ENCODE results near the gene VCAM1. TPM values are rescaled to one million over a fixed set of nuclear protein-coding genes. Genes with fewer than 3 reads are reported as not detected.

VCAM1 gene
- total RNA-seq, 1 donor from 2014 or later: 2.1 TPM

DNA sequence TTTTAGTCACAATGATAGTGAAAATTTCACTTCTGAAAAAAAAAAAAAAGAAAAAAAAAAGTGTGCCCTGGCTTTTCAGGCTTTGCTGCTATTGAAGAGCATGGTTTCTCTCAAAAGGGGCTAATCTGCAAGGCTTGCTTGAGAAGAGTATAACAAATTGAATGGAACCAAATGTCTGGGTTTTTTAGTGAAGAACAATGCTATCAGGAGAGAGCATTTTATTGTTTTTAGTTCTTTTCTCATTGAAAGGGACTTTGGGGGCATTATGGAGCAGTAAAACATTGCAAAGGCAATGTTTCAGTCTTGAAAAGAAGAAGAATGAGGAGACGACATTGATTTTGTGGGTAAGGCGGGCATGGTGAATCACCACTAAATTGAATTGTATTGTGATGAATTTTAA lies 28.2 kb downstream of the VCAM1 start:
- DNase-seq (ENCODE audit: low spot score): peak; percentile 60
- H3K27me3 ChIP-seq: no peaks in the 10 kb centered on the region

DNA sequence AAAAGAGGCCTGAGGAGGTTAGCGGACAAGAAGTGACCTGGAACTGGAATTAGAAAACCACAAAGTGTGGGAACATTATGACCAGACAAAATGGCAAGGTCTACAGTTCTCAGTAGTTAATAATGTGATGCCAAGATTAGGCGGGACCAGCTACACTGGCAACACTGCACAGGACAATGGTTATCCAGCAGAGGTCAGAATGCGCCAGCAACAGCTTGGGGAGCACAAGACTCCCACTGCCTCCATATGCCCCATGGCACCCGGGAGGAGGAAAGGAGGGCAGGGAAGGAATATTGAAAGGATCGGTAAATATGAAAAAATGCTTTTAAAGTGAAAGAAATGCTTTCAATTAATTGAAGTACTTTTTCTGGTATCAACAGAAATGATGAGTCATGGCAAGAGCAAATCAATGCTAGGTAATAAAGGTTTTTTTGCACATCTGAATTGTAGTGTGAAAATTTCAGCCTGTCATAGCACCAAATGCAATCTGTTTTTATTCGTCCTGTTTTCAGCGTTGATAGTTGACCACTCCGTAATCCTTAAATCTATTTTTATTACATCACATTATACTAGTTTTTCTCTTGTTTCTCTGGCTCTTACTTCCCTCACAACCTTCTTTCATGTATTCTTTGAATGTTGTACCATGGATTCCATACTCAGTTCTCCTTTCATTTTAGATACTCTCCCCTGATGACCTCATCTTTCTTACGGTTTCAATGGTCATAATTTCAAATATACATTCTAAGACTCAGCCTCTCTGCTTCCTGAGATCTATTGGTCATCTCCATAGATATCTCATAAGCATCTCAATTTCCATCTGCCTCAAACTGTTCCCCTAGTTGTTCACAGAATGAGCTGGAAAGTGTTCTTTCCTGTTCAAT lies 30.7 kb downstream of the VCAM1 start:
- no peaks in the 10 kb centered on the region for H3K79me2 ChIP-seq (ENCODE audit: low read depth)
- H3K4me1 ChIP-seq: peaks cover 17% of the 10 kb centered on the region
- H3K9ac ChIP-seq: no peak overlapping the region
- H3K36me3 Mint-ChIP-seq: no peaks in the 10 kb centered on the region
- peaks cover 19% of the 10 kb centered on the region for H3F3A ChIP-seq (ENCODE audit: low read depth)
- H3K27me3 ChIP-seq: no peaks in the 10 kb centered on the region
- no peaks in the 10 kb centered on the region for H3K9me3 Mint-ChIP-seq
- no peaks in the 10 kb centered on the region for H3K27me3 Mint-ChIP-seq (ENCODE audit: insufficient read depth, low read depth)
- no peak overlapping the region for H2AFZ ChIP-seq (replicated peaks)
- H3K4me3 Mint-ChIP-seq: no peak overlapping the region
- H4K20me1 ChIP-seq (ENCODE audit: low read depth): no peaks in the 10 kb centered on the region
- no peak overlapping the region for H3K4me3 ChIP-seq
- peaks cover 3% of the 10 kb centered on the region for H3K4me1 Mint-ChIP-seq
- no peak overlapping the region for H3K4me2 ChIP-seq
- no peak overlapping the region for H3K27ac ChIP-seq
- no peak overlapping the region for H3K27ac Mint-ChIP-seq
- H3K36me3 ChIP-seq: no peaks in the 10 kb centered on the region
- no peaks in the 10 kb centered on the region for H3K9me3 ChIP-seq (ENCODE audit: low read depth)
- TF ChIP-seq, protein P1, sequence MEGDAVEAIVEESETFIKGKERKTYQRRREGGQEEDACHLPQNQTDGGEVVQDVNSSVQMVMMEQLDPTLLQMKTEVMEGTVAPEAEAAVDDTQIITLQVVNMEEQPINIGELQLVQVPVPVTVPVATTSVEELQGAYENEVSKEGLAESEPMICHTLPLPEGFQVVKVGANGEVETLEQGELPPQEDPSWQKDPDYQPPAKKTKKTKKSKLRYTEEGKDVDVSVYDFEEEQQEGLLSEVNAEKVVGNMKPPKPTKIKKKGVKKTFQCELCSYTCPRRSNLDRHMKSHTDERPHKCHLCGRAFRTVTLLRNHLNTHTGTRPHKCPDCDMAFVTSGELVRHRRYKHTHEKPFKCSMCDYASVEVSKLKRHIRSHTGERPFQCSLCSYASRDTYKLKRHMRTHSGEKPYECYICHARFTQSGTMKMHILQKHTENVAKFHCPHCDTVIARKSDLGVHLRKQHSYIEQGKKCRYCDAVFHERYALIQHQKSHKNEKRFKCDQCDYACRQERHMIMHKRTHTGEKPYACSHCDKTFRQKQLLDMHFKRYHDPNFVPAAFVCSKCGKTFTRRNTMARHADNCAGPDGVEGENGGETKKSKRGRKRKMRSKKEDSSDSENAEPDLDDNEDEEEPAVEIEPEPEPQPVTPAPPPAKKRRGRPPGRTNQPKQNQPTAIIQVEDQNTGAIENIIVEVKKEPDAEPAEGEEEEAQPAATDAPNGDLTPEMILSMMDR (IDR thresholded peaks at IDR 0.05): no peak
- DNase-seq (ENCODE audit: low spot score): no peak

More for the DNA sequence above, 28.2 kb downstream of the VCAM1 start:
- Mint-ChIP-seq H3K27me3 (ENCODE audit: insufficient read depth, low read depth) (no peaks in the 10 kb centered on the region), H3K9me3 (no peaks in the 10 kb centered on the region), H3K36me3 (no peaks in the 10 kb centered on the region), H3K4me3 (no peak overlapping the region), H3K27ac (no peak overlapping the region), H3K4me1 (peaks cover 3% of the 10 kb centered on the region)
- TF ChIP-seq EZH2 (IDR thresholded peaks at IDR 0.05) (no peak), EZH2phosphoT487 (IDR thresholded peaks at IDR 0.05) (no peak)
- TF ChIP-seq, protein P1 (IDR thresholded peaks at IDR 0.05): no peak
- Histone ChIP-seq H3K79me2 (ENCODE audit: low read depth) (no peaks in the 10 kb centered on the region), H3K9me3 (ENCODE audit: low read depth) (no peaks in the 10 kb centered on the region), H3K4me3 (no peak overlapping the region), H3F3A (ENCODE audit: low read depth) (peaks cover 19% of the 10 kb centered on the region), H3K4me2 (peak overlapping the region; percentile 53), H2AFZ (replicated peaks) (no peak overlapping the region), H3K27ac (peak overlapping the region; percentile 65), H4K20me1 (ENCODE audit: low read depth) (no peaks in the 10 kb centered on the region), H3K9ac (no peak overlapping the region), H3K36me3 (no peaks in the 10 kb centered on the region), H3K4me1 (peaks cover 17% of the 10 kb centered on the region)

DNA sequence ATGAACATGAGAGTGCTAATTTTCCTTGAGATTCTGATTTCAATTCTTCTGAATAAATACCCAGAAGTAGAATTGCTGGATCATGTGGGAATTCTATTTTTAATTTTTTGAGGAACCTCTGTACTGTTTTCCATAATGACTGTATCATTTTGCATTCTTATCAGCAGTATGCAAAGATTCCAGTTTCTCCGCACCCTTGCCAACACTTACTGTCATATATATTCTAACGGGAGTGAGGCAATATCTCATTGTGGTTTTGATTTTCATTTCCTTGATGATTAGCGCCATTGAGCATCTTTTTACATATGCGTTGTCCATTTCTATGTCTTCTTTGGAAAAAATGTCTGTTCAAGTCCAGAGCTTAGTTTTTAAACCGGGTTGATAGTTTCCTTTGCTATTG lies 33.2 kb downstream of the VCAM1 start:
- Histone ChIP-seq H3K4me2 (no peak overlapping the region), H3K27ac (no peak overlapping the region), H3K9ac (no peak overlapping the region), H3K9me3 (ENCODE audit: low read depth) (no peaks in the 10 kb centered on the region), H3K4me1 (peaks cover 9% of the 10 kb centered on the region), H3K36me3 (no peaks in the 10 kb centered on the region), H4K20me1 (ENCODE audit: low read depth) (no peaks in the 10 kb centered on the region), H3F3A (ENCODE audit: low read depth) (peaks cover 8% of the 10 kb centered on the region), H3K4me3 (no peak overlapping the region), H3K27me3 (no peaks in the 10 kb centered on the region), H3K79me2 (ENCODE audit: low read depth) (no peaks in the 10 kb centered on the region), H2AFZ (replicated peaks) (no peak overlapping the region)
- Mint-ChIP-seq H3K4me3 (no peak overlapping the region), H3K9me3 (no peaks in the 10 kb centered on the region), H3K27ac (no peak overlapping the region), H3K27me3 (ENCODE audit: insufficient read depth, low read depth) (no peaks in the 10 kb centered on the region), H3K4me1 (peaks cover 2% of the 10 kb centered on the region), H3K36me3 (no peaks in the 10 kb centered on the region)
- TF ChIP-seq EZH2 (IDR thresholded peaks at IDR 0.05) (no peak), EZH2phosphoT487 (IDR thresholded peaks at IDR 0.05) (no peak)
- TF ChIP-seq, protein P1 (IDR thresholded peaks at IDR 0.05): no peak
- DNase-seq (ENCODE audit: low spot score): no peak
